OCI-LY3 (cell line): ENCODE data around the gene MRPL4.

ENCODE experiments used
- CTCF ChIP-seq: fragments of 200-600, 300-600 bp; sonication (generic); IDR thresholded peaks from 2 replicates; pipeline ENCODE4 v1.5.1; 2014; ENCODE audit warnings: antibody characterized with exemption, low read length, low read depth
- EZH2phosphoT487 ChIP-seq: fragments of 200-600 bp; shearing (Covaris generic); IDR thresholded peaks from 2 replicates; pipeline ENCODE4 v1.6.1; 2018; ENCODE audit warnings: antibody characterized with exemption, mixed run types, low read depth

GRCh38 chr19:10289167-10289835 lies 37.3 kb downstream of the MRPL4 start:
- TF ChIP-seq CTCF (no peak), EZH2phosphoT487 (no peak)
